A673 (cell line): ENCODE results near the gene CUEDC2.

Experiments used
- EZH2 ChIP-seq: fragments of 200-600 bp; sonication (generic); IDR thresholded peaks from 2 replicates; pipeline ENCODE4 v1.6.1; 2017; ENCODE audit warnings: borderline replicate concordance, low read depth, mild to moderate bottlenecking, mixed read lengths, antibody characterized with exemption, low read length; ENCODE audit not compliant: poor library complexity, severe bottlenecking
- TF ChIP-seq, protein P1 (sequence below): fragments of 300-800, 200-600 bp; sonication (generic); conservative IDR thresholded peaks from 2 replicates; pipeline ENCODE4 v1.5.1; 2017; ENCODE audit warnings: low read depth, mild to moderate bottlenecking, antibody characterized with exemption, low read length, moderate library complexity, mixed read lengths

DNA sequence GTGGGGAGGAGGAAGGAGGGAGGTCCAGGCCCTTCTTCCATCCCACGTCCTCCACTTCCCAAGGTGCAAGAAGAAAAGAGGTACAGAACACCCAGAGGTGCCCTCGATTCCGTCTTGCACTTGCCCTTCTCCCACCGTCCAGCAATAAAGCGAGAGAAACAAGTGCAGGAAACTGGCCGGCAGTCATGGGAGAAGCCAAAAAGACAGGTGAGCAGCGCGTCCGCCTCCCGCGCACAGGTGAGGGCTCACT is 17.7 kb upstream of the CUEDC2 start:
- TF ChIP-seq, protein P1, sequence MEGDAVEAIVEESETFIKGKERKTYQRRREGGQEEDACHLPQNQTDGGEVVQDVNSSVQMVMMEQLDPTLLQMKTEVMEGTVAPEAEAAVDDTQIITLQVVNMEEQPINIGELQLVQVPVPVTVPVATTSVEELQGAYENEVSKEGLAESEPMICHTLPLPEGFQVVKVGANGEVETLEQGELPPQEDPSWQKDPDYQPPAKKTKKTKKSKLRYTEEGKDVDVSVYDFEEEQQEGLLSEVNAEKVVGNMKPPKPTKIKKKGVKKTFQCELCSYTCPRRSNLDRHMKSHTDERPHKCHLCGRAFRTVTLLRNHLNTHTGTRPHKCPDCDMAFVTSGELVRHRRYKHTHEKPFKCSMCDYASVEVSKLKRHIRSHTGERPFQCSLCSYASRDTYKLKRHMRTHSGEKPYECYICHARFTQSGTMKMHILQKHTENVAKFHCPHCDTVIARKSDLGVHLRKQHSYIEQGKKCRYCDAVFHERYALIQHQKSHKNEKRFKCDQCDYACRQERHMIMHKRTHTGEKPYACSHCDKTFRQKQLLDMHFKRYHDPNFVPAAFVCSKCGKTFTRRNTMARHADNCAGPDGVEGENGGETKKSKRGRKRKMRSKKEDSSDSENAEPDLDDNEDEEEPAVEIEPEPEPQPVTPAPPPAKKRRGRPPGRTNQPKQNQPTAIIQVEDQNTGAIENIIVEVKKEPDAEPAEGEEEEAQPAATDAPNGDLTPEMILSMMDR = no peak
- TF ChIP-seq EZH2 = no peak
